IMR-90 (cell line): ENCODE data around the gene CCNL2. TPM values are rescaled to one million over a fixed set of nuclear protein-coding genes. Genes with fewer than 3 reads are reported as not detected.

ENCODE experiments used
- ATAC-seq: fragments of 200-7000 bp; cut with Tn5 transposase; 2 replicates; pipeline ENCODE4 v1.9.1; 2020; ENCODE audit warnings: low read depth, mild to moderate bottlenecking, moderate library complexity
- BruUV-seq: library from RNA; stranded (reverse); fragments of 400-500 nt; replicated peaks from 2 replicates; lab custom pipeline; 2021; lab: Mats Ljungman, UMichigan
- CTCF ChIA-PET: fragments of 300-600 bp; formaldehyde crosslinking; extraction: SDS; loops from one replicate; lab custom pipeline; 2021; ENCODE audit warnings: antibody characterized with exemption; lab: Yijun Ruan, JAX
- POLR2A ChIA-PET: fragments of 300-600 bp; sonication (Branson Sonifier 250); formaldehyde crosslinking; loops from one replicate; lab custom pipeline; 2022; ENCODE audit warnings: antibody characterized with exemption; ENCODE audit not compliant: unreplicated experiment; lab: Charles Lee
- DNase-seq: peaks from one replicate; pipeline ENCODE4 v3.0.0; 2013
- H2AFZ ChIP-seq: replicated peaks from 2 replicates; pipeline ENCODE3; 2013; ENCODE audit warnings: low read length, mild to moderate bottlenecking; ENCODE audit not compliant: poor library complexity
- H2AK5ac ChIP-seq: 2 replicates; pipeline ENCODE4 v1.6.1; 2013; ENCODE audit warnings: low read depth, low read length, inconsistent platforms
- H2AK9ac ChIP-seq: replicated peaks from 2 replicates; pipeline ENCODE3; 2013; ENCODE audit warnings: mild to moderate bottlenecking, low read depth, low read length, moderate library complexity; ENCODE audit not compliant: poor library complexity
- H2BK120ac ChIP-seq: 2 replicates; pipeline ENCODE4 v1.6.1; 2013; ENCODE audit warnings: low read depth, low read length, inconsistent platforms
- H2BK15ac ChIP-seq: 3 replicates; pipeline ENCODE4 v1.6.1; 2013; ENCODE audit warnings: low read depth, low read length, inconsistent platforms
- H2BK20ac ChIP-seq: 2 replicates; pipeline ENCODE4 v1.6.1; 2013; ENCODE audit warnings: low read depth, mild to moderate bottlenecking, inconsistent platforms, low read length, moderate library complexity
- H2BK5ac ChIP-seq: 2 replicates; pipeline ENCODE4 v1.6.1; 2013; ENCODE audit warnings: mild to moderate bottlenecking, low read depth, low read length, inconsistent platforms; ENCODE audit not compliant: poor library complexity, severe bottlenecking
- H3K14ac ChIP-seq: replicated peaks from 2 replicates; pipeline ENCODE4 v1.6.1; 2013; ENCODE audit warnings: low read depth, low read length, inconsistent platforms
- H3K18ac ChIP-seq: 2 replicates; pipeline ENCODE4 v1.6.1; 2013; ENCODE audit warnings: low read depth, low read length, control low read depth
- H3K23ac ChIP-seq: 2 replicates; pipeline ENCODE4 v1.6.1; 2013; ENCODE audit warnings: low read depth, low read length, inconsistent platforms
- H3K27ac ChIP-seq: 2 replicates; pipeline ENCODE4 v1.5.1; 2013; ENCODE audit warnings: mild to moderate bottlenecking, control low read depth, low read length; ENCODE audit not compliant: insufficient read depth
- H3K27me3 ChIP-seq: 2 replicates; pipeline ENCODE4 v1.6.1; 2013; ENCODE audit warnings: low read length; ENCODE audit not compliant: control insufficient read depth, insufficient read depth
- H3K36me3 ChIP-seq: 2 replicates; pipeline ENCODE4 v1.6.1; 2013; ENCODE audit warnings: low read length, mixed read lengths; ENCODE audit not compliant: control insufficient read depth, insufficient read depth
- H3K4ac ChIP-seq: 2 replicates; pipeline ENCODE4 v1.6.1; 2013; ENCODE audit warnings: low read depth, low read length, inconsistent platforms
- H3K4me1 ChIP-seq: 2 replicates; pipeline ENCODE4 v1.6.1; 2013; ENCODE audit warnings: low read length, mixed read lengths; ENCODE audit not compliant: control insufficient read depth, insufficient read depth
- H3K4me2 ChIP-seq: 2 replicates; pipeline ENCODE4 v1.6.1; 2013; ENCODE audit warnings: low read depth, mild to moderate bottlenecking, control low read depth, low read length, moderate library complexity
- H3K4me3 ChIP-seq: 2 replicates; pipeline ENCODE4 v1.5.1; 2013; ENCODE audit warnings: low read depth, mild to moderate bottlenecking, control low read depth, low read length, moderate library complexity; ENCODE audit not compliant: insufficient read depth
- H3K56ac ChIP-seq: 2 replicates; pipeline ENCODE4 v1.6.1; 2013; ENCODE audit warnings: low read length, inconsistent platforms; ENCODE audit not compliant: insufficient read depth; ENCODE audit errors: extremely low read depth
- H3K79me1 ChIP-seq, 2 experiments: 2 replicates each; pipeline ENCODE4 v1.6.1; 2013; ENCODE audit warnings: low read length in 2 of 2, inconsistent platforms in 1 of 2, low read depth in 1 of 2
- H3K9ac ChIP-seq: 2 replicates; pipeline ENCODE4 v1.6.1; 2013; ENCODE audit warnings: low read depth, low read length, control low read depth
- H3K9me1 ChIP-seq: 2 replicates; pipeline ENCODE4 v1.6.1; 2013; ENCODE audit warnings: low read length, inconsistent platforms; ENCODE audit not compliant: insufficient read depth
- H3K9me3 ChIP-seq: 2 replicates; pipeline ENCODE4 v1.6.1; 2013; ENCODE audit warnings: low read length; ENCODE audit not compliant: control insufficient read depth, insufficient read depth
- H4K20me1 ChIP-seq: 2 replicates; pipeline ENCODE4 v1.6.1; 2013; ENCODE audit warnings: low read length, inconsistent platforms; ENCODE audit not compliant: insufficient read depth
- H4K5ac ChIP-seq: 2 replicates; pipeline ENCODE4 v1.6.1; 2013; ENCODE audit warnings: mild to moderate bottlenecking, low read depth, low read length, control low read depth
- H4K8ac ChIP-seq, 2 experiments: 2 replicates each; pipeline ENCODE4 v1.6.1; 2013; ENCODE audit warnings: low read depth in 2 of 2, low read length in 2 of 2, control low read depth in 1 of 2, inconsistent platforms in 1 of 2
- H4K91ac ChIP-seq: 2 replicates; pipeline ENCODE4 v1.6.1; 2013; ENCODE audit warnings: low read depth, low read length, inconsistent platforms; ENCODE audit not compliant: insufficient read depth
- BHLHE40 ChIP-seq: fragments of 150-350 bp; IDR thresholded peaks from 2 replicates; pipeline ENCODE4 v1.6.1; 2016; ENCODE audit warnings: mild to moderate bottlenecking, low read depth, low read length
- MXI1 ChIP-seq: IDR thresholded peaks from 2 replicates; pipeline ENCODE4 v1.6.1; 2012; ENCODE audit warnings: low read depth, mild to moderate bottlenecking, low read length, moderate library complexity, borderline replicate concordance
- WGBS, 2 experiments: methylation state at CpG; one replicate each; pipeline versions ENCODE4 v1.1.5 to v1.1.7; 2013; ENCODE audit warnings: missing lambda C conversion rate in 2 of 2; ENCODE audit not compliant: insufficient read length in 1 of 2; ENCODE audit errors: extremely low coverage in 2 of 2; 5-methylcytosine and 5-hydroxymethylcytosine counted together
- dilution Hi-C: fragments of 300-500 bp; cut with HindIII; formaldehyde crosslinking; loops from one replicate; pipeline ENCODE4 v1.14.3; 2018; ENCODE audit warnings: low sequenced_read_pairs; ENCODE audit not compliant: unreplicated experiment
- in situ Hi-C: fragments of 300-500 bp; cut with MboI; formaldehyde crosslinking; loops from 3 replicates; pipeline ENCODE4 v1.14.3; 2019; ENCODE audit warnings: low sequenced_read_pairs, inconsistent platforms, mixed read lengths
- intact Hi-C: fragments of 100-400 bp; cut with micrococcal nuclease; formaldehyde crosslinking; loops from 2 replicates; pipeline ENCODE4 v1.10.0; 2022
- polyA plus RNA-seq, 3 experiments: library from polyadenylated mRNA; depleted of rRNA; stranded (reverse); fragments of >200 nt; gene quantifications; 2 replicates each; pipeline ENCODE4 v1.2.3, GENCODE V29; 2012; ENCODE audit warnings: low replicate concordance in 1 of 3
- total RNA-seq: library from RNA; depleted of rRNA; stranded (reverse); fragments of >200 nt; gene quantifications from 2 replicates; pipeline ENCODE4 v1.2.3, GENCODE V29; 2012

CCNL2 gene
- total and polyA plus RNA-seq, 2 of the 4 experiments (the other 2 are of a cell fraction): 53.9 to 239 TPM

GRCh38 chr1:1398677-1399186, 403 bp downstream of the CCNL2 start:
- H2AK9ac ChIP-seq: peak overlapping the region; percentile 99
- 0% methylated on average over 27 of the region's 54 CpGs; no CpG with 5 or more reads in 1 of the 2 experiments for WGBS, 2 experiments
- no peak overlapping the region for H2BK20ac ChIP-seq
- H2BK120ac ChIP-seq: peak overlapping the region; percentile 41; the same call in 1 of the 2 replicates
- TF ChIP-seq BHLHE40 (no peak), MXI1 (peak; percentile 35; the same call in 1 of the 2 replicates)
- H3K9me3 ChIP-seq: no peaks in the 10 kb centered on the region
- BruUV-seq: no TSS peak
- DNase-seq: no peak
- H3K4ac ChIP-seq: peak overlapping the region; percentile 92
- peak overlapping the region; percentile 96 for H3K9ac ChIP-seq
- H2BK15ac ChIP-seq: no peak overlapping the region
- H2BK5ac ChIP-seq: peak overlapping the region; percentile 88
- H3K36me3 ChIP-seq: peaks cover 51% of the 10 kb centered on the region
- no peak overlapping the region; the same call in 1 of the 2 replicates for H3K18ac ChIP-seq
- no peaks in the 10 kb centered on the region for H3K27me3 ChIP-seq
- intact Hi-C loops: loop anchor here (2.0 kb wide), 2 partner anchors 50 to 72 kb away; partner anchors contain the start of genes ATAD3B and DVL1
- H3K27ac ChIP-seq: peak overlapping the region; percentile 96
- peak overlapping the region; percentile 97 for H3K23ac ChIP-seq
- peak overlapping the region; percentile 92 for H3K56ac ChIP-seq
- peaks cover 12% of the 10 kb centered on the region for H3K4me1 ChIP-seq
- POLR2A ChIA-PET: no interaction called here
- dilution Hi-C loops: no loop called here
- H2AFZ ChIP-seq: peak overlapping the region; percentile 94
- peak overlapping the region; percentile 97 for H3K4me3 ChIP-seq
- peak overlapping the region; percentile 80 for H4K5ac ChIP-seq
- peaks cover 34% of the 10 kb centered on the region; the same call in 1 of the 2 replicates for H4K20me1 ChIP-seq
- no peak; the same call in 1 of the 2 replicates for ATAC-seq
- H3K4me2 ChIP-seq: peak overlapping the region; percentile 89
- CTCF ChIA-PET: interaction anchor here (0.7 to 1.0 kb wide), 2 partner anchors 10 to 23 kb away, joined by 3 to 4 read pairs; no protein-coding TSS in a partner anchor
- H3K79me1 ChIP-seq: peaks cover 24 to 62% of the 10 kb centered on the region in 2 experiments
- H4K91ac ChIP-seq: peak overlapping the region; percentile 73
- in situ Hi-C loops: no loop called here
- peaks cover 11% of the 10 kb centered on the region for H3K9me1 ChIP-seq
- H3K14ac ChIP-seq: peak overlapping the region; percentile 97
- peak overlapping the region; percentile 79 to 99 for H4K8ac ChIP-seq
- peak overlapping the region; percentile 95 for H2AK5ac ChIP-seq
